ENCODE measurements around the gene CFAP54. TPM values are rescaled to one million over a fixed set of nuclear protein-coding genes. Genes with fewer than 3 reads are reported as not detected.

Gene CFAP54
- total RNA-seq, 1 experiment from 2014 or later = 0.09 TPM

GRCh38 chr12:96861656-96862055 lies 372.3 kb downstream of the CFAP54 start (continued):
- TF ChIP-seq MLX (CRISPR knock-in tag; IDR thresholded peaks at IDR 0.05) (no peak), ZBTB43 (CRISPR knock-in tag; IDR thresholded peaks at IDR 0.05) (no peak), SP1 (CRISPR knock-in tag; conservative IDR thresholded peaks at IDR 0.05) (no peak), ZNF219 (CRISPR knock-in tag; IDR thresholded peaks at IDR 0.05; ENCODE audit: borderline replicate concordance) (no peak)

GRCh38 chr12:96862326-96862725 lies 372.9 kb downstream of the CFAP54 start:
- ATAC-seq = no peak

GRCh38 chr12:96864335-96864734 lies 375.0 kb downstream of the CFAP54 start:
- Mint-ChIP-seq H3K9me3 (no peaks in the 10 kb centered on the region), H3K27ac (no peak overlapping the region), H3K4me1 (peaks cover 14% of the 10 kb centered on the region), H3K27me3 (ENCODE audit: low read depth) (no peaks in the 10 kb centered on the region), H3K4me3 (no peak overlapping the region), H3K36me3 (no peaks in the 10 kb centered on the region)
- ATAC-seq = no peak
- ChIA-PET CTCF (no interaction called here), POLR2A (no interaction called here)
- DNase-seq (ENCODE audit: low spot score) = no peak
- TF ChIP-seq ZNF263 (CRISPR knock-in tag; IDR thresholded peaks at IDR 0.05; ENCODE audit: low read depth) (no peak), TCF7 (CRISPR knock-in tag; IDR thresholded peaks at IDR 0.05; ENCODE audit: low read depth) (no peak), NFE2L1 (CRISPR knock-in tag; IDR thresholded peaks at IDR 0.05) (no peak), PRRX2 (CRISPR knock-in tag; IDR thresholded peaks at IDR 0.05) (no peak), CREB1 (CRISPR knock-in tag; IDR thresholded peaks at IDR 0.05) (no peak), EMX1 (CRISPR knock-in tag; IDR thresholded peaks at IDR 0.05) (no peak), ATF3 (CRISPR knock-in tag; conservative IDR thresholded peaks at IDR 0.05) (no peak), FOXK1 (CRISPR knock-in tag; IDR thresholded peaks at IDR 0.05) (no peak), SMAD3 (CRISPR knock-in tag; IDR thresholded peaks at IDR 0.05; ENCODE audit: borderline replicate concordance) (no peak), ZBTB21 (CRISPR knock-in tag; IDR thresholded peaks at IDR 0.05; ENCODE audit: borderline replicate concordance) (no peak), CREM (CRISPR knock-in tag; IDR thresholded peaks at IDR 0.05) (no peak), E2F5 (CRISPR knock-in tag; IDR thresholded peaks at IDR 0.05) (no peak)

More at GRCh38 chr12:96862326-96862725, 372.9 kb downstream of the CFAP54 start:
- peaks cover 8% of the 10 kb centered on the region for H3K36me3 Mint-ChIP-seq
- TF ChIP-seq NFATC4 (CRISPR knock-in tag; IDR thresholded peaks at IDR 0.05) (no peak), NR2C2 (CRISPR knock-in tag; IDR thresholded peaks at IDR 0.05) (no peak), ELF4 (CRISPR knock-in tag; IDR thresholded peaks at IDR 0.05; ENCODE audit: low read depth) (no peak), ZNF219 (CRISPR knock-in tag; IDR thresholded peaks at IDR 0.05; ENCODE audit: borderline replicate concordance) (no peak), SMAD3 (CRISPR knock-in tag; IDR thresholded peaks at IDR 0.05; ENCODE audit: borderline replicate concordance) (no peak), NR1H2 (CRISPR knock-in tag; IDR thresholded peaks at IDR 0.05) (no peak), CBFB (CRISPR knock-in tag; IDR thresholded peaks at IDR 0.05; ENCODE audit: low read depth) (no peak), OVOL2 (CRISPR knock-in tag; IDR thresholded peaks at IDR 0.05; ENCODE audit: borderline replicate concordance) (no peak), PREB (CRISPR knock-in tag; IDR thresholded peaks at IDR 0.05; ENCODE audit: borderline replicate concordance) (no peak), ZNF512 (CRISPR knock-in tag; IDR thresholded peaks at IDR 0.05; ENCODE audit: borderline replicate concordance) (no peak), MAX (CRISPR knock-in tag; IDR thresholded peaks at IDR 0.05) (no peak), SMAD4 (CRISPR knock-in tag; IDR thresholded peaks at IDR 0.05) (no peak), JUN (CRISPR knock-in tag; IDR thresholded peaks at IDR 0.05) (no peak), ZNF232 (CRISPR knock-in tag; IDR thresholded peaks at IDR 0.05) (no peak), KAT7 (CRISPR knock-in tag; IDR thresholded peaks at IDR 0.05; ENCODE audit: borderline replicate concordance) (no peak), ATF1 (CRISPR knock-in tag; IDR thresholded peaks at IDR 0.05) (no peak), IRF1 (CRISPR knock-in tag; IDR thresholded peaks at IDR 0.05) (no peak), EMX1 (CRISPR knock-in tag; IDR thresholded peaks at IDR 0.05) (no peak), RORB (CRISPR knock-in tag; IDR thresholded peaks at IDR 0.05) (no peak)
- peaks cover 14% of the 10 kb centered on the region for H3K4me1 Mint-ChIP-seq
- no peaks in the 10 kb centered on the region for H3K27me3 Mint-ChIP-seq (ENCODE audit: low read depth)
- H3K27ac Mint-ChIP-seq = no peak overlapping the region
- H3K4me3 Mint-ChIP-seq = no peak overlapping the region
- ChIA-PET CTCF (no interaction called here), POLR2A (no interaction called here)
- H3K9me3 Mint-ChIP-seq = peaks cover 12% of the 10 kb centered on the region
- DNase-seq (ENCODE audit: low spot score) = no peak
